ENCODE data around the gene CFAP65.
A peak's percentile ranks its signal among the peaks of the same experiment; 100 is the strongest.

CFAP65 gene

GRCh38 chr2:218981881-218982585 lies 59.3 kb downstream of the CFAP65 start:
- Histone ChIP-seq H3K27me3 (ENCODE audit: control insufficient read depth, low read length) (peaks cover 61% of the 10 kb centered on the region), H3K9me2 (replicated peaks; ENCODE audit: control insufficient read depth, low read length) (no peaks in the 10 kb centered on the region), H3K4me3 (ENCODE audit: low read length) (peak overlapping the region; percentile 24; the same call in 1 of the 2 replicates), H4K20me1 (ENCODE audit: control insufficient read depth, insufficient read depth, low read depth, low read length) (no peaks in the 10 kb centered on the region), H3K36me3 (ENCODE audit: control insufficient read depth, low read length) (no peaks in the 10 kb centered on the region), H3K9me3 (ENCODE audit: control insufficient read depth, insufficient read depth, low read length) (no peaks in the 10 kb centered on the region), H3K79me2 (ENCODE audit: control insufficient read depth, low read length) (no peaks in the 10 kb centered on the region), H3K4me2 (ENCODE audit: low read length) (peak overlapping the region; percentile 71), H3K27ac (ENCODE audit: low read depth, low read length) (no peak overlapping the region), H3K4me1 (ENCODE audit: control insufficient read depth, low read length) (peaks cover 22% of the 10 kb centered on the region), H3F3A (ENCODE audit: control insufficient read depth, insufficient read depth) (no peaks in the 10 kb centered on the region)
- TF ChIP-seq EZH2phosphoT487 (IDR thresholded peaks at IDR 0.05; ENCODE audit: borderline replicate concordance, low read length): peak; percentile 95; the same call in 1 of the 2 replicates
- TF ChIP-seq, protein P1, sequence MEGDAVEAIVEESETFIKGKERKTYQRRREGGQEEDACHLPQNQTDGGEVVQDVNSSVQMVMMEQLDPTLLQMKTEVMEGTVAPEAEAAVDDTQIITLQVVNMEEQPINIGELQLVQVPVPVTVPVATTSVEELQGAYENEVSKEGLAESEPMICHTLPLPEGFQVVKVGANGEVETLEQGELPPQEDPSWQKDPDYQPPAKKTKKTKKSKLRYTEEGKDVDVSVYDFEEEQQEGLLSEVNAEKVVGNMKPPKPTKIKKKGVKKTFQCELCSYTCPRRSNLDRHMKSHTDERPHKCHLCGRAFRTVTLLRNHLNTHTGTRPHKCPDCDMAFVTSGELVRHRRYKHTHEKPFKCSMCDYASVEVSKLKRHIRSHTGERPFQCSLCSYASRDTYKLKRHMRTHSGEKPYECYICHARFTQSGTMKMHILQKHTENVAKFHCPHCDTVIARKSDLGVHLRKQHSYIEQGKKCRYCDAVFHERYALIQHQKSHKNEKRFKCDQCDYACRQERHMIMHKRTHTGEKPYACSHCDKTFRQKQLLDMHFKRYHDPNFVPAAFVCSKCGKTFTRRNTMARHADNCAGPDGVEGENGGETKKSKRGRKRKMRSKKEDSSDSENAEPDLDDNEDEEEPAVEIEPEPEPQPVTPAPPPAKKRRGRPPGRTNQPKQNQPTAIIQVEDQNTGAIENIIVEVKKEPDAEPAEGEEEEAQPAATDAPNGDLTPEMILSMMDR (IDR thresholded peaks at IDR 0.05; ENCODE audit: low read depth, low read length, poor library complexity, severe bottlenecking): no peak

DNA sequence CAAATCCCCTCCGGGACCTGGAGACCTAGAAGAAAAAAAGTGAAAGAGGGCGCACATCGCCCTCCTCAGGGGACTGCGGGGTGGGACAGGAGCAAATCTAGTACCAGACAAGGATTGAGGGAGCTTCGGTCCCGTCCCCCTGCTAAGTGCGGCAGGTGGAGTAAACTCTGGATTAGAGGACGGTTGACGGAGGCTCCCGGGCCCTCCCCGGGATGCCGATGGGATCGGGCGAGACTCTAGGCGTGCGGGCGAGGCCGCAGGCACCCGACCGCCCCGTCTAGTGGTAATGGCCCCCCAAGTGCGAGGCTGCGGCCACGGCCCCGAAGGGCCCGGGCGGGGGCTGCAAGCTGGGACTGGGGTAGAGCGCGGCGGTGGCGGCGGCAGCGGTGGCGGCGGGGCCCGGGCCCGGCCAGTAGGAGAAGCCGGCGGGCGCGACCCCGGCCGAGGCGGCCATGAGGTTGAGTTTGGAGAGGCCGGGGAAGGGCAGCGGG lies 59.9 kb downstream of the CFAP65 start:
- Histone ChIP-seq H3K27ac (ENCODE audit: low read depth, low read length) (no peak overlapping the region), H3K9me3 (ENCODE audit: control insufficient read depth, insufficient read depth, low read length) (no peaks in the 10 kb centered on the region), H3F3A (ENCODE audit: control insufficient read depth, insufficient read depth) (no peaks in the 10 kb centered on the region), H3K9me2 (replicated peaks; ENCODE audit: control insufficient read depth, low read length) (no peaks in the 10 kb centered on the region), H3K4me1 (ENCODE audit: control insufficient read depth, low read length) (peaks cover 22% of the 10 kb centered on the region), H3K79me2 (ENCODE audit: control insufficient read depth, low read length) (no peaks in the 10 kb centered on the region), H3K27me3 (ENCODE audit: control insufficient read depth, low read length) (peaks cover 59% of the 10 kb centered on the region), H4K20me1 (ENCODE audit: control insufficient read depth, insufficient read depth, low read depth, low read length) (no peaks in the 10 kb centered on the region), H3K36me3 (ENCODE audit: control insufficient read depth, low read length) (no peaks in the 10 kb centered on the region), H3K4me3 (ENCODE audit: low read length) (peak overlapping the region; percentile 63), H3K4me2 (ENCODE audit: low read length) (peak overlapping the region; percentile 71)
- TF ChIP-seq EZH2phosphoT487 (IDR thresholded peaks at IDR 0.05; ENCODE audit: borderline replicate concordance, low read length): no peak
- TF ChIP-seq, protein P1 (IDR thresholded peaks at IDR 0.05; ENCODE audit: low read depth, low read length, poor library complexity, severe bottlenecking): peak; percentile 50

DNA sequence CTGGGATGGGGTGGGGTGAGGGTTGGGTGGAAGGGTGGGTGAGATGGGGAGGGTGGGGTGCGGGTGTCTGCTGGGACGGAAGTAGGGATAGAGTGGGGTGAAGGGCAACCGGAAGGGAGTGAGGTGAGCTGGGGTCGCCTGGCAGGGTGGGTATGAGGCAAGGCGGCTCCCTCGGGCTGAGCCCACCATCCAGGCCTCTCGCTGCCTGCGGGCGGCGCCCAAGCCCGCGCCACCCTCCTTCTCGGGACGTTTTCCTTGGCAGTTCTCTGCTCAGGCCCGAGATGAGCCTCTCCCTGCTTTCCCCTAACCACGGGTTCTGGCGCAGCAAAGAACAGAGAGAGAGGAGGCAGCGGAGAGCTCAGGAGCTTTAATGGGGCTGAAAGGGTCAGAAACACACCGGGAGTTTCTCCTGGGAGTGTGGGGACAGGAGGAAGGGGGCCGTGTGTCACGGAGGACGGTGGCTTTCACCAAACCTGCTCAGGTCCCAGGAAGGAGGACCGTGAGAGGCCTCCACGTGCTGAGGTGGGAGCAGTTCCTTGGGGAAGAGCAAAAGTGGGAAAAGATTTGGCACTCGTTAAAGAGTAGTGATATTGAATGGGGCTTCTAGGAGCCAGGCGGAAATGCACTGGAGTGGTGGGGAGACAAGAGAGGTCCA lies 60.5 kb downstream of the CFAP65 start:
- H3F3A ChIP-seq (ENCODE audit: control insufficient read depth, insufficient read depth): no peaks in the 10 kb centered on the region
- peak overlapping the region; percentile 71 for H3K4me2 ChIP-seq (ENCODE audit: low read length)
- H3K79me2 ChIP-seq (ENCODE audit: control insufficient read depth, low read length): no peaks in the 10 kb centered on the region
- H3K36me3 ChIP-seq (ENCODE audit: control insufficient read depth, low read length): no peaks in the 10 kb centered on the region
- H3K9me3 ChIP-seq (ENCODE audit: control insufficient read depth, insufficient read depth, low read length): no peaks in the 10 kb centered on the region
- no peaks in the 10 kb centered on the region for H4K20me1 ChIP-seq (ENCODE audit: control insufficient read depth, insufficient read depth, low read depth, low read length)
- TF ChIP-seq, protein P1 (IDR thresholded peaks at IDR 0.05; ENCODE audit: low read depth, low read length, poor library complexity, severe bottlenecking): no peak
- TF ChIP-seq EZH2phosphoT487 (IDR thresholded peaks at IDR 0.05; ENCODE audit: borderline replicate concordance, low read length): no peak
- peak overlapping the region; percentile 63 for H3K4me3 ChIP-seq (ENCODE audit: low read length)
- no peak overlapping the region for H3K27ac ChIP-seq (ENCODE audit: low read depth, low read length)
- peaks cover 58% of the 10 kb centered on the region for H3K27me3 ChIP-seq (ENCODE audit: control insufficient read depth, low read length)
- peaks cover 22% of the 10 kb centered on the region for H3K4me1 ChIP-seq (ENCODE audit: control insufficient read depth, low read length)
- no peaks in the 10 kb centered on the region for H3K9me2 ChIP-seq (replicated peaks; ENCODE audit: control insufficient read depth, low read length)
